ENCODE results near the gene CDIPT. TPM values are rescaled to one million over a fixed set of nuclear protein-coding genes. Genes with fewer than 3 reads are reported as not detected.

CDIPT gene
- total and polyA plus RNA-seq, 2 of the 13 experiments (the other 11 are each of a cell fraction or from before 2014, with no cell fraction given), result 54.9 to 97.5 TPM

- TF ChIP-seq CBX5 (CRISPR knock-in tag; IDR thresholded peaks at IDR 0.05; ENCODE audit: borderline replicate concordance) (no peak), PRDM15 (CRISPR knock-in tag; IDR thresholded peaks at IDR 0.05) (no peak), NRL (CRISPR knock-in tag; IDR thresholded peaks at IDR 0.05; ENCODE audit: borderline replicate concordance) (0 out of 2 replicates have a peak, but pooled peaks have one; percentile 15), MXI1 (IDR thresholded peaks at IDR 0.05; ENCODE audit: borderline replicate concordance, low read depth, low read length) (0 out of 3 replicates have a peak, but pooled peaks have one; percentile 54), RXRB (CRISPR knock-in tag; IDR thresholded peaks at IDR 0.05; ENCODE audit: borderline replicate concordance) (0 out of 2 replicates have a peak, but pooled peaks have one; percentile 5), ZBTB49 (CRISPR knock-in tag; IDR thresholded peaks at IDR 0.05; ENCODE audit: borderline replicate concordance) (no peak), ZNF614 (CRISPR knock-in tag; IDR thresholded peaks at IDR 0.05; ENCODE audit: borderline replicate concordance) (no peak), ZNF768 (CRISPR knock-in tag; IDR thresholded peaks at IDR 0.05) (peak; percentile 46; the same call in 1 of the 2 replicates), LCORL (IDR thresholded peaks at IDR 0.05) (no peak), LCORL (CRISPR knock-in tag; IDR thresholded peaks at IDR 0.05) (0 out of 2 replicates have a peak, but pooled peaks have one; percentile 24), MED8 (CRISPR knock-in tag; IDR thresholded peaks at IDR 0.05; ENCODE audit: insufficient replicate concordance) (no peak), RFX1 (IDR thresholded peaks at IDR 0.05) (0 out of 2 replicates have a peak, but pooled peaks have one; percentile 20), GATAD1 (CRISPR knock-in tag; IDR thresholded peaks at IDR 0.05) (peak; percentile 30; the same call in 1 of the 2 replicates), MXD4 (CRISPR knock-in tag; IDR thresholded peaks at IDR 0.05) (peak; percentile 2; the same call in 1 of the 2 replicates), ZC3H13 (CRISPR knock-in tag; IDR thresholded peaks at IDR 0.05) (0 out of 2 replicates have a peak, but pooled peaks have one; percentile 32), E2F5 (CRISPR knock-in tag; conservative IDR thresholded peaks at IDR 0.05) (0 out of 2 replicates have a peak, but pooled peaks have one; percentile 16), ZNF33B (CRISPR knock-in tag; IDR thresholded peaks at IDR 0.05) (0 out of 2 replicates have a peak, but pooled peaks have one; percentile 30), ZNF414 (CRISPR knock-in tag; IDR thresholded peaks at IDR 0.05) (no peak), ZSCAN21 (CRISPR knock-in tag; IDR thresholded peaks at IDR 0.05; ENCODE audit: borderline replicate concordance) (peak; percentile 39; the same call in 1 of the 2 replicates), SYNCRIP (IDR thresholded peaks at IDR 0.05; ENCODE audit: insufficient read depth, low read depth, low read length) (no peak)
These were observed 50.9 kb downstream of the CDIPT start, which contains the start of gene PRRT2 (continued) for GRCh38 chr16:29811896-29812665.
